Stomach (tissue), 4 donors: ENCODE data around the gene PRSS2.
"Not testable (repeated sequence)": the region's sequence is repeated elsewhere in the genome, so short reads cannot be mapped to it uniquely, and the experiment has no call there.

Experiments used
- CTCF ChIP-seq, 7 experiments: fragments of 450-650 bp in 4 of 7; fragments of 200-600 bp in 3 of 7; sonication (generic) in 3 of 7; IDR thresholded peaks; one replicate each; pipeline ENCODE4 v1.5.1; 2016 to 2019; ENCODE audit warnings: antibody characterized with exemption in 7 of 7, control low read depth in 2 of 7, mild to moderate bottlenecking in 1 of 7
- POLR2A ChIP-seq, 4 donors: fragments of 450-650 bp; IDR thresholded peaks; one replicate each; pipeline ENCODE4 v1.6.1; 2016; ENCODE audit warnings: antibody characterized with exemption in 4 of 4, control low read depth in 2 of 4, mild to moderate bottlenecking in 1 of 4, moderate library complexity in 1 of 4
- POLR2AphosphoS5 ChIP-seq, 3 donors: sonication (generic); formaldehyde crosslinking; IDR thresholded peaks; one replicate each; pipeline ENCODE4 v1.6.1; 2016; ENCODE audit warnings: antibody characterized with exemption in 3 of 3

DNA sequence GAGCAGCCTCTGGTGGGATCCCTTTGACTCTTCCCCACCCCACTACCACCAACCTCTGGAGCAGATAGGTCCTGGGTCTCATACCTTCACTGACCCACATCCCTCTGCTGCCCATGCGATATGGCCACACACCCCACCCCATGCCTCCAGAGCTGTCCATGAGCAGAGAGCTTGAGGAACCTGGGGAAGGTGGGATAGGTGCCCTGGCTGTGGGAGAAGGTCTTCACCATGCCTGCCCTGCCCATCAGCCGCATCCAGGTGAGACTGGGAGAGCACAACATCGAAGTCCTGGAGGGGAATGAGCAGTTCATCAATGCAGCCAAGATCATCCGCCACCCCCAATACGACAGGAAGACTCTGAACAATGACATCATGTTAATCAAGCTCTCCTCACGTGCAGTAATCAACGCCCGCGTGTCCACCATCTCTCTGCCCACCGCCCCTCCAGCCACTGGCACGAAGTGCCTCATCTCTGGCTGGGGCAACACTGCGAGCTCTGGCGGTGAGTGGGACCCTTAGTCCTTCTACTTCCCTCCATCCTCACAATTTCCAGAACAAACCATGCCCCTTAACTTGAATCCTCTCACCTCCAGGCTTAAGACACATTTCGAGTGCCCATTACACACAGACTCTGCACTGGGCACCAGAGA is 19.1 kb upstream of the PRSS2 start:
- TF ChIP-seq CTCF, POLR2A, POLR2AphosphoS5 (IDR thresholded peaks at IDR 0.05): not testable (repeated sequence)
